Dedifferentiated amniotic fluid mesenchymal stem cell (primary cell): ENCODE measurements around the gene GALNT2.

ENCODE experiments used
- DNase-seq: peaks from one replicate; pipeline ENCODE4 v3.0.0-alpha.2; 2016; ENCODE audit errors: extremely low spot score

The GALNT2 gene

GRCh38 chr1:230050973-230051735, 15.9 kb upstream of the GALNT2 start:
- no peak for DNase-seq

- no peak for DNase-seq
Measured at GRCh38 chr1:230052018-230052417, 15.0 kb upstream of the GALNT2 start.

GRCh38 chr1:230052665-230053064, 14.4 kb upstream of the GALNT2 start:
- no peak for DNase-seq

- no peak for DNase-seq
Measured at GRCh38 chr1:230054092-230054749, 12.8 kb upstream of the GALNT2 start.

GRCh38 chr1:230056098-230056497, 10.9 kb upstream of the GALNT2 start:
- DNase-seq: no peak

- DNase-seq: no peak
Measured at GRCh38 chr1:230057100-230057499, 9.9 kb upstream of the GALNT2 start.

GRCh38 chr1:230057681-230058565, 9.1 kb upstream of the GALNT2 start:
- DNase-seq: no peak

- no peak for DNase-seq
Measured at GRCh38 chr1:230058626-230059025, 8.4 kb upstream of the GALNT2 start.

GRCh38 chr1:230061801-230062200, 5.2 kb upstream of the GALNT2 start:
- DNase-seq: no peak

- no peak for DNase-seq
Measured at GRCh38 chr1:230062521-230062920, 4.5 kb upstream of the GALNT2 start.

- DNase-seq: no peak
Measured at GRCh38 chr1:230064283-230064682, 2.8 kb upstream of the GALNT2 start.

- no peak for DNase-seq
Measured at GRCh38 chr1:230065161-230065560, 1.9 kb upstream of the GALNT2 start.

- DNase-seq: no peak
Measured at GRCh38 chr1:230065571-230065970, 1.5 kb upstream of the GALNT2 start.

GRCh38 chr1:230066031-230066430, 1.0 kb upstream of the GALNT2 start:
- no peak for DNase-seq

GRCh38 chr1:230067419-230067870, 407 bp downstream of the GALNT2 start:
- peak; percentile 21 for DNase-seq

GRCh38 chr1:230067871-230068620, 1.0 kb downstream of the GALNT2 start:
- no peak for DNase-seq

GRCh38 chr1:230068621-230068873, 1.5 kb downstream of the GALNT2 start:
- no peak for DNase-seq

GRCh38 chr1:230068952-230069684, 2.1 kb downstream of the GALNT2 start:
- DNase-seq: no peak

GRCh38 chr1:230069796-230070195, 2.8 kb downstream of the GALNT2 start:
- no peak for DNase-seq

GRCh38 chr1:230070321-230071208, 3.5 kb downstream of the GALNT2 start:
- no peak for DNase-seq
